ENCODE results near the gene BAG1.

BAG1 gene

DNA sequence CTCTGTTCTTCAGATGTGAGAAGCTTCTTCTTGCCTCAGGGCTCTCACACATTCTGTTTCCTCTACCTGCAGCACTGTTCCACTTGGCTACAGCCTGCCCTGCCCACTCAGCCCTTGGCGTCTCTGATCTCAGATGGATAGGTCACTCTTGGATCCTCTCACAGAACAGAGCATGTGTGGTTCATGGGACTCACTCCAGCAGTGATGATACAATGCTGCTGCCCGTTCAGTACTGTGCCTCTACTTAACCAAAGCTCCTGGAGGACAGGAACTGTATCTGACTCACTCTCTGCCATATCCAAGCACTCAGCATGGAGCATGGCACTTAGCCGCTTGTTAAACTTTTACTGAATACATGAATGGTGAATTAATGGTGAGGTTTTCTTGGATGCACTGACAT, 27.9 kb downstream of the BAG1 start:
- Histone ChIP-seq H3K9ac (ENCODE audit: low read depth, low read length) (no peak overlapping the region), H3K27me3 (ENCODE audit: insufficient read depth, low read length) (peaks cover 11% of the 10 kb centered on the region), H3K4me3 (ENCODE audit: low read length) (no peak overlapping the region), H3K4me1 (ENCODE audit: insufficient read depth, low read length) (no peaks in the 10 kb centered on the region), H3K27ac (ENCODE audit: low read length) (no peak overlapping the region), H3K36me3 (ENCODE audit: insufficient read depth, low read depth, low read length) (no peaks in the 10 kb centered on the region), H3K9me3 (ENCODE audit: insufficient read depth, low read depth, low read length) (no peaks in the 10 kb centered on the region)

DNA sequence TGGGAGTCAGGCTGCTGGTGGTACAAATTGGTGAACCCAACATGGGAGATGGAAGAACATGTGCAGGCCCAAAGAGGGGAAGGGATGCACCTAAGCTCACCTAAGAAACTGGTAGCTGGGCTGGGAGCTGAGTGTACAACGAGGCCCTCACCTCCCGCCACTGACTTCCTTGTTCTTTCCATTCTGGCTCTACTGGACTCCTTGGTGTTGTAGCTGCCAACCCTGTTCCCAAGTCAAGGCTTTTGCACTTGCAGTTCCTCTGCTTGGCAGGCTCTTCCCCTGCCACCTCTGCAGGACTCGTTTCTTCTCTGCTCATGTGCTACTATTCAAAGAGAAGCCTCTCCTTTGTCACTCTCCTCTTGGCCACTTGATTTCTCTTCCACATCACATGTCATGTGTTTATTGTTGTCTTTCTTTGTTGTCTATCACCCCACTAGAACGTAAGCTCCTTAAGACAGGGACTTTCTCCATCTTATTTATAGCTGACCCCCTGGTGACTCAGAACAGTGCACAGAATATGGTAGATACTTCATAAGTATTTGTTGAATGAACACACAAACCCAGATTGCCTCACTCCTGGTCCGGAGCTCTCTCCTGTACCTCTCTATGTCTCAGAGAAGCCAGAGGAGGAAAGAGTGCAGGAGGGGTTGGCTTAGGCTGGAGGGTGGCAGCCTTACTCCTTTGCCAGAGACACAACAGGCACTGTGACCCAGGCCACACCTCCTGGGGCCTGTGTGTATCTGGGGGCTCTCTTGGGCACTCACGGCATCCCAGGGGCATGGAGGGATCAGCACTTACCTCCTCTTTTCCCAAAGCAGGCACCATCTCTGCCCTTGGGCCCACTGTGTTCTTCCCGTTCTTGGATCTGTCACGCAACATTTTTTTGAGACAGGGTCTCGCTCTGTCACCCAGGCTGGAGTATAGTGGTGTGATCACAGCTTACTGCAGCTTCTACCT, 29.7 kb downstream of the BAG1 start:
- H3K9ac ChIP-seq (ENCODE audit: low read depth, low read length) = no peak overlapping the region
- H3K36me3 ChIP-seq (ENCODE audit: insufficient read depth, low read depth, low read length) = no peaks in the 10 kb centered on the region
- no peak overlapping the region for H3K4me3 ChIP-seq (ENCODE audit: low read length)
- H3K27me3 ChIP-seq (ENCODE audit: insufficient read depth, low read length) = peaks cover 11% of the 10 kb centered on the region
- no peaks in the 10 kb centered on the region for H3K4me1 ChIP-seq (ENCODE audit: insufficient read depth, low read length)
- H3K27ac ChIP-seq (ENCODE audit: low read length) = no peak overlapping the region
- H3K9me3 ChIP-seq (ENCODE audit: insufficient read depth, low read depth, low read length) = no peaks in the 10 kb centered on the region

DNA sequence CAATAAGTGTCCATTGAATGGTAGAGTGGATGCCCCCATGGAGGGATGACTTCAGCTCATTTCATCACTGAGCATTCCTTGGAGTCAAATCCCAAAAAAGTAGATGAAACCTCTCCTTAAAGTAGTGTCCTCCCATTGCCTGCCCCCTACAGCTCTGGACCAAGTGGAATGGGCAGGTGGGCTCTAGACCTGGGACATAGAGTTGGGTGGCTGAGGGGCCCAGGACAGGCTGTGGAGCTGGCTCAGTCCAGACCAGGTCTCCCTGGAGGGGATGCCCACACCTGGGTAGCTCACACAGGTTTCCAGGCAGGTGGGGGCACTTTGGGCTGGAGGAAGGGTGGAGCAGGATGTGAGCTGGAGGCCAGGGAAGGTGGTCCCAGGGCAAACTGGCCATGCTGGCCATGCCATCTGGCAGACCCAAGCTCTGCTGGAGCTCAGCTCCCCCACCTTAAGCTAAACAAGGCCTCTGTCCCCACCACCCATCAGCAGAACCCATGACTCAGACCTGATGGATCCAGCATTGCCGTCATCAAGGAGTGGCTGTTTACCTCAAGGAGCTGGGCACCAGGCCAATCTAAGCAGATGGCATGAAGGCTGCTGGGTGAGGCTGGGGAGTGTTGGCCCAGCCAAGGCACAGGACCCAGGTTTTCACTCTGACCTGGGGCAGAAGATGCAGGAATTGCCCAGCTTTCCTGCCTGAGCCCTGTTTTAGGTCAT, 30.7 kb downstream of the BAG1 start:
- Histone ChIP-seq H3K4me3 (ENCODE audit: low read length) (no peak overlapping the region), H3K27ac (ENCODE audit: low read length) (no peak overlapping the region), H3K27me3 (ENCODE audit: insufficient read depth, low read length) (peaks cover 11% of the 10 kb centered on the region), H3K9me3 (ENCODE audit: insufficient read depth, low read depth, low read length) (no peaks in the 10 kb centered on the region), H3K9ac (ENCODE audit: low read depth, low read length) (no peak overlapping the region), H3K4me1 (ENCODE audit: insufficient read depth, low read length) (no peaks in the 10 kb centered on the region), H3K36me3 (ENCODE audit: insufficient read depth, low read depth, low read length) (no peaks in the 10 kb centered on the region)

DNA sequence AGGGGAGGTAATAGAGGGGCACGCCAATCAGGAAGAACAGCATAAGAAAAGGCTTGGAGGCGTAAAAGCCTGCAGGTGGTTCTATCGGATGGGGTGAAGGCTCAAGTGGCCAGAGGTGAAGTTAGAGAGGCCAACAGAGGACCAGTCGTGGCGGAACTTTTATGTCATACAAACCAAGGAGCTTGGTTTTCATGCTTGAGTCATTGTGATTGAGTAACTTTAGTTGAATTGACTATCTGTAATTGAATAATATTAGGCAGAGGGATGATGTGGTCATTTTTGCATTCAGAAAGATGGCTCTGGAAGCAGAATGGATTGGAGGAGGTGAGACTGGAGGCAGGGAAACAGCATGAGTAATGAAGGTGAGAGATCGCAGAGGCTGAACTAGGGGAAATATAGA, 31.7 kb downstream of the BAG1 start:
- H3K9me3 ChIP-seq (ENCODE audit: insufficient read depth, low read depth, low read length) = no peaks in the 10 kb centered on the region
- H3K36me3 ChIP-seq (ENCODE audit: insufficient read depth, low read depth, low read length) = no peaks in the 10 kb centered on the region
- H3K9ac ChIP-seq (ENCODE audit: low read depth, low read length) = no peak overlapping the region
- H3K27me3 ChIP-seq (ENCODE audit: insufficient read depth, low read length) = peaks cover 11% of the 10 kb centered on the region
- no peak overlapping the region for H3K27ac ChIP-seq (ENCODE audit: low read length)
- H3K4me3 ChIP-seq (ENCODE audit: low read length) = no peak overlapping the region
- no peaks in the 10 kb centered on the region for H3K4me1 ChIP-seq (ENCODE audit: insufficient read depth, low read length)

DNA sequence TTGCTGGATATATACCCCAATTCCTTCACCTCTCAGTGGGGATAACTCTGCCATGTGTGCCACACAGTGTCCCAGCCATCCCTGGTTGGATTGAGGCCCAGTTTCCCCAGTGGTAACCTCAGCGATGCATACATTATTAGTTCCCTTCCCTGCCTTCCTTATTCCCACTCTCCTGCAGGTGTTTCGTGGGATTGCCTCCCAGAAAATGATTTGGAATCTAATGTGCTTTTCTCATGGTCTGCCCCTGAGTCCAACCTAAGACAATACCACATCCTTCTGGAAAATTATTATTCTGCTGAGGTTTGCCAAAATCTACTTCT, 32.9 kb downstream of the BAG1 start:
- Histone ChIP-seq H3K9me3 (ENCODE audit: insufficient read depth, low read depth, low read length) (no peaks in the 10 kb centered on the region), H3K27ac (ENCODE audit: low read length) (no peak overlapping the region), H3K9ac (ENCODE audit: low read depth, low read length) (no peak overlapping the region), H3K27me3 (ENCODE audit: insufficient read depth, low read length) (peaks cover 11% of the 10 kb centered on the region), H3K36me3 (ENCODE audit: insufficient read depth, low read depth, low read length) (no peaks in the 10 kb centered on the region), H3K4me1 (ENCODE audit: insufficient read depth, low read length) (no peaks in the 10 kb centered on the region), H3K4me3 (ENCODE audit: low read length) (no peak overlapping the region)

DNA sequence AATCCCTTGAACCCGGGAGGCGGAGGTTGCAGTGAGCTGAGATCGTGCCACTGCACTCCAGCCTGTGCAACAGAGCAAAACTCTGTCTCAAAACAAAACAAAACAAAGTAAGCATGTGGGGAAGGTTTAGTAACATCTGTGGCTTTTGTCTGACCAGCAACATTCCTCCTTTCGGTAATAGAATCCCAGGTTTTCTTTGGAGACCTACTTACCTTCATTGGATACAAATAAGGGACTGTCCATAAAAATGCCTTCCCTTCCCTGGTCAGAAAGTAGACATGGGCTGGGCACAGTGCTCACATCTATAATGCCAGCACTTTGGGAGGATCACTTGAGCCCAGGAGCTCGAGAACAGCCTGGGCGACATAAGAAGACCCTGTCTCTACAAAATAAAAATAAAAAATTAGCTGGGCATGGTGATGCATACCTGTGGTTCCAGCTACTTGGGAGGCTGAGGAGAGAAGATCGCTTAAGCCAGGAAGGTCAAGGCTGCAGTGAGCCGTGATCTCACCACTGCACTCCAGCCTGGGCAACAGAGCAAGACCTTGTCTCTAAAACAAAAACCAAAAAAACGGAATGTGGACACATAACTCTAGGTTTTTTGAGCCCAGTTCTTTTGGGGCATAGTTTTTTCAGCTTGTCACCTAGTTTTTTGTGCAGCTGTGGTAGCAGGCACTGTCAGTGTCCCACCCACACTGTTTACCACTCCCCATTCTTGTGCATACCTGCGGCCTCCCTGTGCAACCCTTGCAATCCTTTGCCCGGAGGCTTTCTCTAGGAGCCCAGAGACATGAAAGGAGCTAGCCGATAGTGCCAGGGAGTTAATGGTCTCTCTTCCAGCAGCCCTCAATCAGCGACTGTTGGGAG, 33.5 kb downstream of the BAG1 start:
- Histone ChIP-seq H3K27me3 (ENCODE audit: insufficient read depth, low read length) (peaks cover 11% of the 10 kb centered on the region), H3K36me3 (ENCODE audit: insufficient read depth, low read depth, low read length) (no peaks in the 10 kb centered on the region), H3K4me1 (ENCODE audit: insufficient read depth, low read length) (no peaks in the 10 kb centered on the region), H3K9me3 (ENCODE audit: insufficient read depth, low read depth, low read length) (no peaks in the 10 kb centered on the region), H3K27ac (ENCODE audit: low read length) (no peak overlapping the region), H3K4me3 (ENCODE audit: low read length) (no peak overlapping the region), H3K9ac (ENCODE audit: low read depth, low read length) (no peak overlapping the region)

DNA sequence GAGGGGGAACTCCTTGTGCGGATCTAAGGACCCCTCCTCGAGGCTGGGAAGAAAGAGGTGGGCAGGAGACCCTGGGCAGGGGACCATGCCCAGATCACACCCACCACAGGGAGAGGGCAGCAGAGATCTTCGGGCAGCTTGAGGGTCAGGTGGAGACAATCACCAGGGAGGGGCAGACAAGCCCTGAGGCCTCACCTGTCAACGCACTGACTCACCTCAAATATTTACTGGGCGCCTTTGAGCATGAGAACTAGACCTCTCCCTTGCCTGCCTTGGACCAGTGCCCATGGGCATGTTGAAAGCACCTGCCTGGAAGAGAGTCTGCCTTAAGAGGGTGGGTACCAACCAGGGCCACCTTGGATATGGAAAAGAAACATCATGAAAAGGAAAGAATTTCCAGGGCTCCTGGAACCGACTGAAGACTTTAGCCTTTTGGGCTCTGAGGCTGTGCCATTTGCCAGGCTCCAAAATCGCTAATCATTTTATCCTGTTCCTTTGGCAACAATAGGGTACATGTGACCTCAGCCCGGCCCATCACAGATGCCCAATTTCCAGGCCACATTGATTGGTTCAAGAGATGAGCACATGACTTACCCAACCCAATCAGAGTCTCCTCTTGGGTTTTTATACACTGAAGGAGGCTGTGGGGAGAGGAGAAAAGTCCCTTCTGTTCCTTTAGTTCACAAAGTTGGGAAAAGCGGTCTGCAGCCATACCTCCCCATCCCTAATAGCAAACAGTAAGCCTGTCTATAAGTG, 35.0 kb downstream of the BAG1 start:
- Histone ChIP-seq H3K27me3 (ENCODE audit: insufficient read depth, low read length) (peaks cover 5% of the 10 kb centered on the region), H3K9ac (ENCODE audit: low read depth, low read length) (no peak overlapping the region), H3K9me3 (ENCODE audit: insufficient read depth, low read depth, low read length) (no peaks in the 10 kb centered on the region), H3K4me1 (ENCODE audit: insufficient read depth, low read length) (no peaks in the 10 kb centered on the region), H3K36me3 (ENCODE audit: insufficient read depth, low read depth, low read length) (no peaks in the 10 kb centered on the region), H3K4me3 (ENCODE audit: low read length) (no peak overlapping the region), H3K27ac (ENCODE audit: low read length) (no peak overlapping the region)

DNA sequence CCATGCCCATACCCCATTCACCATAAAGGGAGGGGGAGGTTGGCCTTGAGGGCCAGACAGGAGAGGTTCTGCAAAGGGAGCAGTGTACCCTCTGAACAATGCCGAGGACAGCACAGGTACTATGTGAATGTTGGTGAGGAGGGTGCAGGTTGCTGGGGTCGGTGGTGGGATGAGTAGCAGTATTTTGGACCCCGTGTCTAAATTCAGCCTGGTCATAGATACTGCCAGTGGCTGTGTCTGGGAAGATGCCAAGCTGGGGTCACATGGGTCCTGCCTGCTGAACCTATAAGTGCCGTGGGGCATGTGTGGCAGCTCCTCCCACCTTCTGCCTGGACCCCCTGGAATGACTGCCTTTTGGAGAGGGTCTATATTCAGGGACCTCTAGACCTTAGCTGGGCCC, 35.9 kb downstream of the BAG1 start:
- Histone ChIP-seq H3K36me3 (ENCODE audit: insufficient read depth, low read depth, low read length) (no peaks in the 10 kb centered on the region), H3K4me1 (ENCODE audit: insufficient read depth, low read length) (no peaks in the 10 kb centered on the region), H3K27ac (ENCODE audit: low read length) (no peak overlapping the region), H3K27me3 (ENCODE audit: insufficient read depth, low read length) (no peaks in the 10 kb centered on the region; the same call in 1 of the 2 replicates), H3K4me3 (ENCODE audit: low read length) (no peak overlapping the region), H3K9me3 (ENCODE audit: insufficient read depth, low read depth, low read length) (no peaks in the 10 kb centered on the region), H3K9ac (ENCODE audit: low read depth, low read length) (no peak overlapping the region)

DNA sequence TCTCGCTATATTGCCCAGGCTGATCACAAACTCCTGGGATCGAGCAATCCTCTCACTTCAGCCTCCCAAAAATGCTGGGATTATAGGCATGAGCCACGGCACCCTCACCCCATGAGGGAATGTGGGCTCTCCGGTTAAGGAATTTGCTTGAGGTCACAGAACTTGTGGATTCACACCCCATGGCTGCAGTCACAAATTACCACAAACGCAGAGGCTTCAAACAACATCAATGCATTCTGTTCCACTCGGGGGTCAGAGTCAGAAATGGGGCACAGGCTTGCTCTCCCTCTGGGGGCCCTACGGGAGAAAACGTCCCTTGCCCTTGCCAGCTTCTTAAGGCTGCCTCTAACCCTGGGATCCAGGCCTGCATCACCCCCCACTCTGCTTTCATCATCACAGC, 36.8 kb downstream of the BAG1 start:
- Histone ChIP-seq H3K27ac (ENCODE audit: low read length) (no peak overlapping the region), H3K27me3 (ENCODE audit: insufficient read depth, low read length) (no peaks in the 10 kb centered on the region), H3K4me1 (ENCODE audit: insufficient read depth, low read length) (no peaks in the 10 kb centered on the region), H3K9me3 (ENCODE audit: insufficient read depth, low read depth, low read length) (no peaks in the 10 kb centered on the region), H3K9ac (ENCODE audit: low read depth, low read length) (no peak overlapping the region), H3K36me3 (ENCODE audit: insufficient read depth, low read depth, low read length) (no peaks in the 10 kb centered on the region), H3K4me3 (ENCODE audit: low read length) (no peak overlapping the region)

DNA sequence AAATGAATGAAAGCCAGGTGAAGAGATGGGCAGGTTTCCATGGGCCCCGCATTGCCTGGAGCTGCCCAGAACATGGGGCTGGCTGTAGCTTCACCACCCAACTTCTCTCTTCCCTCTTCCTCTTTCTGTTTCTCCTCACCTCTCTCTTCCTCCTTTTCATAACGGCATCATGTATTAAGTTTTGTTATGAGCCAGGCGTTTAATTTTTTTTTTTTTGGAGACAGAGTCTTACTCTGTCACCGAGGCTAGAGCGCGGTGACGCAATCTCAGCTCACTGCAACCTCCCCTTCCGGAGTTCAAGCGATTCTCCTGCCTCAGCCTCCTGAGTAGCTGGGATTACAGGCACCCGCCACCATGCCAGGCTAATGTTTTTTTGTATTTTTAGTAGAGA, 37.5 kb downstream of the BAG1 start:
- no peak overlapping the region for H3K27ac ChIP-seq (ENCODE audit: low read length)
- H3K27me3 ChIP-seq (ENCODE audit: insufficient read depth, low read length) = no peaks in the 10 kb centered on the region
- no peaks in the 10 kb centered on the region for H3K9me3 ChIP-seq (ENCODE audit: insufficient read depth, low read depth, low read length)
- H3K9ac ChIP-seq (ENCODE audit: low read depth, low read length) = no peak overlapping the region
- H3K36me3 ChIP-seq (ENCODE audit: insufficient read depth, low read depth, low read length) = no peaks in the 10 kb centered on the region
- H3K4me1 ChIP-seq (ENCODE audit: insufficient read depth, low read length) = no peaks in the 10 kb centered on the region
- no peak overlapping the region for H3K4me3 ChIP-seq (ENCODE audit: low read length)
